ENCODE measurements around the gene DEGS2.

- TF ChIP-seq POLR2AphosphoS5 (IDR thresholded peaks at IDR 0.05; ENCODE audit: low read depth, low read length) (no peak), POLR2A (IDR thresholded peaks at IDR 0.05; ENCODE audit: low read depth, low read length) (no peak), TAF1 (IDR thresholded peaks at IDR 0.05; ENCODE audit: borderline replicate concordance, low read depth, low read length) (no peak)
These were observed 6.5 kb upstream of the DEGS2 start for GRCh38 chr14:100165831-100166440.

Measured in GM12892 (cell line).